PC-3 (cell line): ENCODE data around the gene LIPH.

Experiments
- CTCF ChIP-seq: fragments of 300-600 bp; sonication (generic); conservative IDR thresholded peaks from 2 replicates; pipeline ENCODE4 v1.5.1; 2017; ENCODE audit warnings: antibody characterized with exemption, low read depth, mild to moderate bottlenecking, low read length
- EZH2 ChIP-seq: fragments of 300-600 bp; sonication (generic); IDR thresholded peaks from one replicate; pipeline ENCODE4 v1.6.1; 2017; ENCODE audit warnings: antibody characterized with exemption, mild to moderate bottlenecking, low read length; ENCODE audit not compliant: unreplicated experiment
- EZH2phosphoT487 ChIP-seq: fragments of 300-600 bp; sonication (generic); IDR thresholded peaks from 2 replicates; pipeline ENCODE4 v1.6.1; 2018; ENCODE audit warnings: mild to moderate bottlenecking, antibody characterized with exemption, low read length, borderline replicate concordance

GRCh38 chr3:185532901-185533300 is 19.5 kb downstream of the LIPH start:
- TF ChIP-seq CTCF, result no peak
- TF ChIP-seq EZH2, result no peak
- no peak for TF ChIP-seq EZH2phosphoT487
